ENCODE results near the gene CTIF.

Gene CTIF

GRCh38 chr18:48600456-48601090 is 61.7 kb downstream of the CTIF start:
- no peaks in the 10 kb centered on the region for H3K27me3 ChIP-seq (ENCODE audit: control insufficient read depth, insufficient read depth, low read length)
- no peaks in the 10 kb centered on the region for H3K9me3 ChIP-seq (ENCODE audit: control insufficient read depth, low read length)
- no peak overlapping the region for H2AFZ ChIP-seq
- H3K4me2 ChIP-seq (ENCODE audit: low read length) = no peak overlapping the region
- H3K4me1 ChIP-seq = no peaks in the 10 kb centered on the region
- H3K79me2 ChIP-seq = peaks cover 35% of the 10 kb centered on the region
- H3K4me3 ChIP-seq (ENCODE audit: low read depth, low read length) = no peak overlapping the region
- H3K9ac ChIP-seq = no peak overlapping the region
- H3K27ac ChIP-seq = no peak overlapping the region
- H3K36me3 ChIP-seq (ENCODE audit: control insufficient read depth, insufficient read depth, low read length) = no peaks in the 10 kb centered on the region
- TF ChIP-seq CTCF (IDR thresholded peaks at IDR 0.05) = no peak

- H3K79me2 ChIP-seq = peaks cover 33% of the 10 kb centered on the region
- TF ChIP-seq CTCF (IDR thresholded peaks at IDR 0.05) = no peak
Observed at GRCh38 chr18:48601343-48601742, 62.5 kb downstream of the CTIF start.

GRCh38 chr18:48602759-48603390 is 64.0 kb downstream of the CTIF start:
- Histone ChIP-seq H3K4me2 (ENCODE audit: low read length) (no peak overlapping the region), H3K4me3 (ENCODE audit: low read depth, low read length) (no peak overlapping the region), H2AFZ (no peak overlapping the region), H3K79me2 (peaks cover 23% of the 10 kb centered on the region), H3K36me3 (ENCODE audit: control insufficient read depth, insufficient read depth, low read length) (no peaks in the 10 kb centered on the region), H3K9me3 (ENCODE audit: control insufficient read depth, low read length) (no peaks in the 10 kb centered on the region), H3K27me3 (ENCODE audit: control insufficient read depth, insufficient read depth, low read length) (no peaks in the 10 kb centered on the region), H3K9ac (no peak overlapping the region), H3K27ac (no peak overlapping the region), H3K4me1 (peaks cover 4% of the 10 kb centered on the region)
- no peak for TF ChIP-seq CTCF (IDR thresholded peaks at IDR 0.05)

More at GRCh38 chr18:48601343-48601742, 62.5 kb downstream of the CTIF start:
- H2AFZ ChIP-seq = no peak overlapping the region
- H3K27me3 ChIP-seq (ENCODE audit: control insufficient read depth, insufficient read depth, low read length) = no peaks in the 10 kb centered on the region
- no peaks in the 10 kb centered on the region for H3K36me3 ChIP-seq (ENCODE audit: control insufficient read depth, insufficient read depth, low read length)
- no peaks in the 10 kb centered on the region for H3K9me3 ChIP-seq (ENCODE audit: control insufficient read depth, low read length)
- no peak overlapping the region for H3K9ac ChIP-seq
- no peak overlapping the region for H3K4me2 ChIP-seq (ENCODE audit: low read length)
- H3K4me3 ChIP-seq (ENCODE audit: low read depth, low read length) = no peak overlapping the region
- H3K4me1 ChIP-seq = no peaks in the 10 kb centered on the region
- no peak overlapping the region for H3K27ac ChIP-seq

GRCh38 chr18:48605408-48605845 is 66.6 kb downstream of the CTIF start:
- TF ChIP-seq CTCF (IDR thresholded peaks at IDR 0.05) = no peak
- no peaks in the 10 kb centered on the region for H3K36me3 ChIP-seq (ENCODE audit: control insufficient read depth, insufficient read depth, low read length)
- no peaks in the 10 kb centered on the region for H3K27me3 ChIP-seq (ENCODE audit: control insufficient read depth, insufficient read depth, low read length)
- H3K9me3 ChIP-seq (ENCODE audit: control insufficient read depth, low read length) = no peaks in the 10 kb centered on the region
- no peak overlapping the region for H2AFZ ChIP-seq
- H3K79me2 ChIP-seq = peaks cover 15% of the 10 kb centered on the region
- no peak overlapping the region for H3K4me3 ChIP-seq (ENCODE audit: low read depth, low read length)
- H3K27ac ChIP-seq = no peak overlapping the region
- peaks cover 4% of the 10 kb centered on the region for H3K4me1 ChIP-seq
- no peak overlapping the region for H3K9ac ChIP-seq
- no peak overlapping the region for H3K4me2 ChIP-seq (ENCODE audit: low read length)
